Fibroblast of skin of scalp (primary cell): ENCODE measurements around the gene REX1BD.
"Not testable (repeated sequence)": the region's sequence is repeated elsewhere in the genome, so short reads cannot be mapped to it uniquely, and the experiment has no call there.

ENCODE experiments used
- DNase-seq: peaks from one replicate; pipeline ENCODE4 v3.0.0-alpha.2; 2013

REX1BD gene

GRCh38 chr19:18577365-18577914 lies 11.2 kb upstream of the REX1BD start:
- no peak for DNase-seq

- DNase-seq: no peak
Measured at GRCh38 chr19:18580311-18580710, 8.3 kb upstream of the REX1BD start.

GRCh38 chr19:18586306-18586705 lies 2.3 kb upstream of the REX1BD start:
- no peak for DNase-seq

GRCh38 chr19:18587561-18587960 lies 1.0 kb upstream of the REX1BD start:
- no peak for DNase-seq

GRCh38 chr19:18587962-18588610 lies 512 bp upstream of the REX1BD start:
- no peak for DNase-seq

GRCh38 chr19:18589380-18590272 lies 1.0 kb downstream of the REX1BD start:
- peak; percentile 71 for DNase-seq

GRCh38 chr19:18590273-18591272 lies 2.0 kb downstream of the REX1BD start:
- DNase-seq: peak; percentile 81

GRCh38 chr19:18591735-18592385 lies 3.3 kb downstream of the REX1BD start:
- peak; percentile 83 for DNase-seq

GRCh38 chr19:18592732-18593131 lies 4.1 kb downstream of the REX1BD start:
- not testable (repeated sequence) for DNase-seq

GRCh38 chr19:18593367-18594095 lies 4.9 kb downstream of the REX1BD start:
- no peak for DNase-seq

GRCh38 chr19:18594096-18594823 lies 5.7 kb downstream of the REX1BD start:
- peak; percentile 70 for DNase-seq

- no peak for DNase-seq
Measured at GRCh38 chr19:18594824-18595373, 6.3 kb downstream of the REX1BD start.

GRCh38 chr19:18595475-18595874 lies 6.9 kb downstream of the REX1BD start:
- DNase-seq: no peak

GRCh38 chr19:18596752-18597157 lies 8.2 kb downstream of the REX1BD start:
- DNase-seq: peak; percentile 23

- no peak for DNase-seq
Measured at GRCh38 chr19:18597809-18598660, 9.4 kb downstream of the REX1BD start.

- no peak for DNase-seq
Measured at GRCh38 chr19:18599485-18599884, 10.9 kb downstream of the REX1BD start.

- not testable (repeated sequence) for DNase-seq
Measured at GRCh38 chr19:18600692-18601397, 12.2 kb downstream of the REX1BD start.

- DNase-seq: no peak
Measured at GRCh38 chr19:18601875-18602274, 13.3 kb downstream of the REX1BD start.
